Erythroblast (primary cell): ENCODE results near the gene SLC8A3.

ENCODE experiments used
- GATA1 ChIP-seq: IDR thresholded peaks from 2 replicates; pipeline ENCODE4 v1.6.1; 2011; ENCODE audit warnings: low read depth, mild to moderate bottlenecking, control low read depth, low read length, moderate library complexity
- POLR2A ChIP-seq: IDR thresholded peaks from 2 replicates; pipeline ENCODE4 v1.6.1; 2011; ENCODE audit warnings: mild to moderate bottlenecking, low read length

DNA sequence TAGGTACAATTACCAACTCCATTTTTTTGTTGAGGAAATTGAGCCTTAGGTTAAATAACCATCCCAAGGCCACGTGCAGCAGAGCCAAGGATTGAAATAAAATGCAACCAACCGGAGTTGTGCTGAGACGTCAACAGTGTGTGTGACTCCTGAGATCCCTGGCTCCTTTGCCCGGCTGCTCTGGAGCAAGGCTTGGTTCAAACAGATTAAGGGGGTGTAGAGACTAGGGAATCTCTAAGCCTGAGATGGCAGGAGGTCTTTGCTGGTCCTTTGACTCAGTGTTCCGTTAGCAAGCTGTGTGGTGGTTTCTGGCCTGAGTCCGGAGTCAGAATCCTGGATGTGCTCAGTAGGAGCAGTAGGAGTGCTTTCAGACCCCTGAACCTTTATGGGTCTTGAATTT, 1.4 kb upstream of the SLC8A3 start:
- TF ChIP-seq POLR2A: no peak
- TF ChIP-seq GATA1: no peak
